GM20000 (cell line): ENCODE results near the gene CSKMT.
"Not testable (repeated sequence)": the region's sequence is repeated elsewhere in the genome, so short reads cannot be mapped to it uniquely, and the experiment has no call there.

Experiments
- DNase-seq: peaks from one replicate; pipeline ENCODE4 v3.0.0; 2012; ENCODE audit warnings: low spot score
- CTCF ChIP-seq: IDR thresholded peaks from 2 replicates; pipeline ENCODE4 v1.5.1; 2012; ENCODE audit warnings: mild to moderate bottlenecking, control low read depth; ENCODE audit errors: extremely low read depth, missing control alignments

Gene CSKMT

GRCh38 chr11:62678770-62679696, 13.9 kb downstream of the CSKMT start, which contains the start of gene UBXN1:
TSS of gene UBXN1 (minus strand) at chr11:62679073. CDS start at chr11:62678923, 150 bp downstream.
- DNase-seq, result peak; percentile 92

GRCh38 chr11:62680825-62681240, 15.7 kb downstream of the CSKMT start:
- peak; percentile 73 for DNase-seq
- peak; percentile 38 for TF ChIP-seq CTCF

More at GRCh38 chr11:62678770-62679696, 13.9 kb downstream of the CSKMT start, which contains the start of gene UBXN1:
- TF ChIP-seq CTCF, result no peak

GRCh38 chr11:62682518-62682917, 17.4 kb downstream of the CSKMT start:
- DNase-seq, result no peak
- TF ChIP-seq CTCF, result no peak

- DNase-seq, result no peak
Observed at GRCh38 chr11:62687508-62688396, 22.6 kb downstream of the CSKMT start.

GRCh38 chr11:62688491-62688890, 23.4 kb downstream of the CSKMT start:
- no peak for TF ChIP-seq CTCF
- DNase-seq, result no peak

More at GRCh38 chr11:62687508-62688396, 22.6 kb downstream of the CSKMT start:
- TF ChIP-seq CTCF, result no peak

- DNase-seq, result peak; percentile 18
- TF ChIP-seq CTCF, result no peak
Observed at GRCh38 chr11:62689421-62690183, 24.5 kb downstream of the CSKMT start, which contains the start of gene LRRN4CL. TSS of gene LRRN4CL (minus strand) at chr11:62689530. CDS start at chr11:62688508, 1,022 bp downstream.

- DNase-seq, result not testable (repeated sequence)
Observed at GRCh38 chr11:62693624-62694023, 28.5 kb downstream of the CSKMT start.
